Activated T-cell treated with anti-CD3 and anti-CD28 coated beads for 4 hours (primary cell): ENCODE data around the gene CKLF.
"Not testable (repeated sequence)": the region's sequence is repeated elsewhere in the genome, so short reads cannot be mapped to it uniquely, and the experiment has no call there.

ENCODE experiments used
- DNase-seq: peaks from one replicate; pipeline ENCODE4 v3.0.0-alpha.2; 2020

Gene CKLF, protein sequence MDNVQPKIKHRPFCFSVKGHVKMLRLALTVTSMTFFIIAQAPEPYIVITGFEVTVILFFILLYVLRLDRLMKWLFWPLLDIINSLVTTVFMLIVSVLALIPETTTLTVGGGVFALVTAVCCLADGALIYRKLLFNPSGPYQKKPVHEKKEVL

GRCh38 chr16:66552286-66553177 is at the start of gene CKLF:
TSS of gene CKLF (plus strand) at chr16:66552576. CDS start at chr16:66552716, 140 bp downstream.
- DNase-seq: peak; percentile 80

- DNase-seq: no peak
Observed at GRCh38 chr16:66503030-66503429, 49.3 kb upstream of the CKLF start.

DNA sequence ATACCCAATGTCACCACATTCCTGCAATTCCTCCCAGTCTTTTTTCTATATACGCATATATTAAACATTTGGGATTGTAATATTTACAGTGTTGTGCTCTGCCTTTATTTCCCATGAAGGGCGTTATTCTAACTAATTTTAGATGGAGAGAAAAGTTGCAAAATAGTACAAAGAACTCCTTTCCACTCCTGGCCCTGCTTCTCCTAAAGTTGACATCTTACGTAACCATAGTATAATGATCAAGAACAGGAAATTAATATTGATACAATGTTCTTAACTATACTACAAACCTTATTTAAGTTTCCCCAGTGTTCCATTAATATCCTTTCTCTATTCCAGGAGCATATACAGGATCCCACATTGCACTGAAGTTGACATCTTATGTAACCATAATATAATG is 48.8 kb upstream of the CKLF start:
- no peak for DNase-seq

DNA sequence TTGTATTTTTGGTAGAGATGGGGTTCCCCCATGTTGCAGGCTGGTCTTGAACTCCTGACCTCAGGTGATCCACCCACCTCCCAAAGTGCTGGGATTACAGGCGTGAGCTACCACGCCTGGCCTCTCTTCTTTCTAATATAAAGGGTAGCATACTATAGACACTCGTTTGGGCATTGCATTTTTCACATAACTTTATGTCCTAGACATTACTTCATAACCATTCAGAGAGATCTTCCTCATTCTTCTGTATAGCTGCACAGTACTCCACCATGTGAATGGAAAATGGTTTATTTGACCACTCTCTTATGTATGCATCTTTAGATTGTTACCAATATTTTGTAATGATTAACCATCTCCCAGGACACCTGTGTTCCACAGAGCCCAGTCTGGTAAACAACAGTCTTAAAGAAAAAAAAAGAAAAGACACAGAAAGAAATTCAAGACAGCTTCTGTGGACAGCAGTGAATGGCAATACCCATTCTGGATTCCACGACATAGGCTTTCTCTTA is 44.6 kb upstream of the CKLF start:
- DNase-seq: no peak

DNA sequence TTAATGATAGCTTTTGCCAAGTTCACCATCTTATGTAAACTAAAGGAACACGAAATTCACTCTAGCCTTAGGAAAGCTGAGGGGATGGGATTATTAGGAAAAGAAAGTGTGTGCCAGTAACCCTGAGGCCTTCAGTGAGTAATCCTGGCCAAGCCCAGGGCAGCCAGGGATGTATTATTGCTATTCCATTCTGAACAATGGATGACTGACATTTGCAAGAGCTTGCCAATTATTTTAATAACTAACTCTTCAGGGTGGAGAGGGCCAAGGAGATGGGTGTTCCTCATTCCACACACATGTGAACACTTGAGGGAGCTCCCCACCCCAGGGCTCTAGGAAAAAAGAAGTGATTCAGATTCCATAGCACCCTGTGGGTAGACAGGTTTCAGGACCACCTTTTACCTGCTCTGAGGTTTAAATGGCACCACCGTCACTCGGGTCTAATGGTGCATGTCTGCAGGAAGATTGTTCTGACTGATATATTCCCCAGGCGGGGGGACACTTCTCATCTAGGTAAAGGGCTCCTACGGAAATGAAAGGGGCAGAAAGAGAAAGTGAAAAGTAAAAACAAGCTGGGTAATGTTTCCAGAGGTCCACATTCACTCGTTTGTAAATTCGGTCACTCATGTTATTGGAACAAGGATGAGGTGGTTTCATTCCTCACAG is 44.0 kb upstream of the CKLF start:
- no peak for DNase-seq

DNA sequence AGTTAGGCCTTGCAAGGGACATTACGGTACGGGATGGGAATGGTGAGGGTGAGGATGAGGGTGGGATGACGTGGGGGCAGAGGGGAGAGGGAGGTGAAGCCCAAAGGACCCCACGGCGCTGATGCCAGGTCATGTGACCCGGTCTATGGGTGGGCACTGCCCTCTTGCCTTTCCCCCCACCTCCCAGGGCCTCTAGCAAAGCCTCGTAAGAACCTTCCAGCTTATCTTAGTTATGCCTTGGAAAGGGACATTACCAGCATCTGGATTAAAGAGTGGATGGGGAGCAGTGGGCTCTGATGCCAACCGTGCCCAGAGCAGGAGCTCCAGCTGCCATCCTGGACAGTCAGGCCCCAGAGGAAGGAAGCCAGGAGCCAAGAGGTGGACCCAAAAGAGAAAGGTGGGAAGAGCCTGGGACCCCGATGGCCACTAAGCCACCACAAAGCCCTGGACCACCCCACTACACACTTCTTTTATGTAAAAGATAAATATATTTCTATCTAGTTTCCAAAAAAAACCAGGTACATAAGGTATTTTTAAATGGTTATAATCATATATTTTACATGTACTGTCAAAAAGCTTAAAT is 43.4 kb upstream of the CKLF start:
- DNase-seq: no peak

- no peak for DNase-seq
Observed at GRCh38 chr16:66509576-66509975, 42.8 kb upstream of the CKLF start.

DNA sequence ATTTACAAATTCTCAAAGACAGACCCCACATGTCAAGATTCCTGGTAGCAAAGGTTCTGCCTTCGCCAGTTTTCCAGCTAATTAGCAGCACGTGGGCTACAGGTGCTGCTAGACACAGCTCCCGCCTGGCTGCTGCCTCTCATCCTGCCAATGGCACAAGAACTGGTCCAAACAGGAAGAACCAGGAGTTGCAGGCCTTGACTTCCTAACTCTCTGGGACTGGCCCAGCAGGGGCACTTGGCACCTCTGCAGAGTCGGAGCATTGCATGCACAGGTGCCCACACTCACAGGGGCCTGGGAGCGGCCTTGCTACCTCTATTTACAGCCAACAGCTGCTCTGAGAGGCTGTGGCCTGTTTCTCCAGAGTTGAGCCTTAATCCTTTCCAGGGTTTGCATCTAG is 42.1 kb upstream of the CKLF start:
- DNase-seq: no peak

- DNase-seq: no peak
Observed at GRCh38 chr16:66510711-66511601, 41.4 kb upstream of the CKLF start.

- DNase-seq: no peak
Observed at GRCh38 chr16:66511602-66512271, 40.6 kb upstream of the CKLF start.

DNA sequence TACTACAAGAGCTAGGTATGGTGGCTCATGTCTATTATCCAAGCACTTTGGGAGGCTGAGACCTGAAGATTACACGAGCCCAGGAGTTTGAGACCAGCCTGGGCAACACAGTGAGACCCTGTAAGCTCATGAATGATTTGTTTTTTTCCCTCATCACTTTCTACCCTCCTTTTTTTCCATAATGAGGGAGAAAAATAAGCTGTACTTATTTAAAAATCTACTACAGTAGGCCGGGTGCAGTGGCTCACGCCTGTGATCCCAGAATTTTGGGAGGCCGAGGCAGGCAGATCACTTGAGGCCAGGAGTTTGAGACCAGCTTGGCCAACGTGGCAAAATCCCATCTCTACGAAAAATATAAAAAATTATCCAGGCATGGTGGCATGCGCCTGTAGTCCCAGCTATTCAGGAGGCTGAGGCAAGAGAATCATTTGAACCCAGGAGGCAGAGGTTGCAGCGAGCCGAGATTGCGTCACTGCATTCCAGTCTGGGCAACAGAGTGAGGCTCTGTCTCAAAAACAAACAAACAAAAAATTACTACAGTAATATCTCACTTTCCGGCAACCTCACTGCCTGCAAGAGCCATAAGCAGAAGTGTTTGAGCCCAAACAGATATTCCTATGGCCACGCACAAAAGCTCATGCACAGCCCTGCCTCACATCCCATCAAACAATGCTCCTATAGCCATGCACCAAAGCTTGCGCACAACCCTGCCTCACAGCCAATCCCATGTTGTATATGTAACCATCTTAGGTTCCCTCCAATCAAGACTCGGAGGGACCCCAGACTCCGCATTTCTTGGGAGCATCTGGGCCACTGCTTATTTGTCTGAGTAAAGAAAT is 39.9 kb upstream of the CKLF start:
- DNase-seq: no peak

DNA sequence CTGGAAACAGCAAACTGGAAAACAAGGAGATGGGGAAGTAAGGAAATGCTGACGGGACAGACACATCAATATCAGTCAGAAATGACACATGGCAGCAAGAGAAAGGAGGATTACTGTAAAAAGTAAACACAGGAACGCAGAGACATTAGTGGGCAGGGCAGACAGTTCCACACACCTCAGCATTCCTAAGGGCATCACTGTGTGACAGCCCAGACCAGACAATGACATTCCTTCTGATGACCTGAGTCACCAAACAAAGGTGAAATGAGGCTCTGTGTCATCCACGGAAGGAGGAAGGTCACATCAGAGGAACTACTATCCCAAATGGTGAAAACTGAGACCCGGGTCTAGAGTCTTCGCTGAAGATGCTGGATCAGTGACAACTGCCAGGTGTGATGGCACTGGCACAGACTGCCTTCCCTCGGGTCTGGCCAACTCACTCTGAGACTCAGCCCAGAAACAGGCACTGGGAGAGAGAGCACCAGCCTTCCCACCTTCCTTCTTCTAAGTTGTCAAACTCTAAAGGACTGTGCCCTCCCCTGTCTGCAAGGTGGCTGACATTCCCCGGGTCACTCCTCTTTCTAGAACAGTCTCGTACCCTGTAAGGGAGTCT is 39.2 kb upstream of the CKLF start:
- DNase-seq: no peak

DNA sequence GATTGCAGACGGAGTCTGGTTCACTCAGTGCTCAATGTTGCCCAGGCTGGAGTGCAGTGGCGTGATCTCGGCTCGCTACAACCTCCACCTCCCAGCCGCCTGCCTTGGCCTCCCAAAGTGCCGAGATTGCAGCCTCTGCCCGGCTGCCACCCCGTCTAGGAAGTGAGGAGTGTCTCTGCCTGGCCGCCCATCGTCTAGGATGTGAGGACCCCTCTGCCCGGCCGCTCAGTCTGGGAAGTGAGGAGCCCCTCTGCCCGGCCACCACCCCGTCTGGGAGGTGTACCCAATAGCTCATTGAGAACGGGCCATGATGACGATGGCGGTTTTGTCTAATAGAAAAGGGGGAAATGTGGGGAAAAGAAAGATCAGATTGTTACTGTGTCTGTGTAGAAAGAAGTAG is 38.0 kb upstream of the CKLF start:
- not testable (repeated sequence) for DNase-seq

DNA sequence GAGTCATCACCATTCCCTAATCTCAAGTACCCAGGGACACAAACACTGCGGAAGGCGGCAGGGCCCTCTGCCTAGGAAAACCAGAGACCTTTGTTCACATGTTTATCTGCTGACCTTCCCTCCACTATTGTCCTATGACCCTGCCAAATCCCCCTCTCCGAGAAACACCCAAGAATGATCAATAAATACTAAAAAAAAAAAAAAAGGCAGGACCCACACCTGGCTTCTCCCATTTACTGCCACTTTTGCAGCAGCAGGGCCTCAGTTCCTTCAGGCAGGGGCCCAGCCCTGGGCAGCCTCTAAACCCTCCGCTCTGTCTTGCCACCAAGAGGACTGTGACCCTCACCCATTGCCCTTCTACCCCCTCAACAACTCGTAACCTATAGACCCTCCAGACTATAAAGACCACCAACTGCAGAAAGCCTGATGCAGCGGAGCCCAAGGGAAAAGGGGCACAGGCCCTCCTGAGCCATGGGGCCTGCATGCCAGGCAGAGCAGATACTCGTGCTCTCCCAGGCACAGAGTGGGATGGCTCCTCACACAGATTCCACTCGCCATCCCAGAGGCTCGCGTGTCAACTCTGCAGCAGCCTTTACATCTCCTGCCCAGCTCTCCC is 37.3 kb upstream of the CKLF start:
- not testable (repeated sequence) for DNase-seq

GRCh38 chr16:66515596-66516508 is 36.5 kb upstream of the CKLF start:
- DNase-seq: no peak

GRCh38 chr16:66516509-66516807 is 35.9 kb upstream of the CKLF start:
- no peak for DNase-seq

DNA sequence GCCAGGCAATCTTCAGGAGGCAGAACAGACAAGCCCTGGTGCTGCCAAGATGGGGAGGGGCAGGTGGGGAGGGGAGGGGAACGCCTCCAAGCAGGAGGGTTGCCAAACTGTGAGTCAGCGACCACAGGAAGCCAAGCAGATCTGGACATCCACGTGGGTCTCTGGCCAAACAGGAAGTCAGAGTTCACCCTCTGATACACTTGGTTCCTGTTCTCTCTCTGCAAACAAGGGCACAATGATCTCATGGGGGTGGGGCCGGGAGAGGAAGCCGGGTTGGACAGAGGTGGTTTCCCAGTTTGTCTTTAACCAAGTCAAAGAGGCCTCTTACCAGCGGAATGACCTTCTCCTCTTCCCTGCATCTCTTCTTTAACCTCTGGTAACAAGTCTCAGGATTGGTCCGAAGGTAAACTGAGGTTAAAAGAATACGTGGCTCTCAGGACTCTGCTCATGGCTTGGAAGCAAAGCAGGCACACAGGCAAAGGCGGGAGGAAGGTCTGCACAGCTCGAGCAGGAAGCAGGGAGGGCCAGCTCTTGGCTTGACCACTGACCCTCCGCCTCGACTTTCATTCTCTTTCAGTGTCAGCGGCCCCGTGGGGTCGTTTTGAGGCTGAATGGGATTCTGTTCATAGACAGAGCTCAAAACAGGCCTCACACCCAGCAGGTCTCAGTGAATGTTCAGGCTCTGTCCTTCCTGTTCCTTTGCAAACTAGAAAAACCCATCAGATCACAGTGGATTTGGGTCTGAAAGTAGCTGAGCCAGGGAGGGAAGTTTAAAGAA is 35.4 kb upstream of the CKLF start:
- DNase-seq: peak; percentile 55
